Peyer's patch (tissue), 4 donors: ENCODE measurements around the gene AFDN. TPM values are rescaled to one million over a fixed set of nuclear protein-coding genes. Genes with fewer than 3 reads are reported as not detected.
A peak's percentile ranks its signal among the peaks of the same experiment; 100 is the strongest.

Experiments
- DNase-seq, 3 donors: peaks; one replicate each; pipeline ENCODE4 v3.0.0-alpha.2; 2017 to 2019
- H3K27ac ChIP-seq, 4 donors: fragments of 200-600 bp; sonication (generic); one replicate each; pipeline ENCODE4 v1.5.1; 2016 to 2019
- H3K27me3 ChIP-seq, 2 donors: fragments of 200-600 bp; sonication (generic); one replicate each; pipeline ENCODE4 v1.5.1; 2019
- H3K36me3 ChIP-seq, 3 donors: fragments of 200-600 bp; sonication (generic); one replicate each; pipeline ENCODE4 v1.5.1; 2016 to 2019
- H3K4me1 ChIP-seq, 4 donors: fragments of 200-600 bp; sonication (generic); one replicate each; pipeline ENCODE4 v1.5.1; 2016 to 2019
- H3K4me3 ChIP-seq, 4 donors: fragments of 200-600 bp; sonication (generic); 1 replicate in 3 of 4; 2 replicates in 1 of 4; pipeline ENCODE4 v1.5.1; 2016 to 2019; ENCODE audit warnings: mild to moderate bottlenecking in 1 of 4
- H3K9me3 ChIP-seq, 4 donors: fragments of 200-600 bp; sonication (generic); one replicate each; pipeline ENCODE4 v1.5.1; 2016 to 2019; ENCODE audit warnings: mild to moderate bottlenecking in 1 of 4
- POLR2A ChIP-seq, 2 donors: fragments of 450-650 bp; IDR thresholded peaks; one replicate each; pipeline ENCODE4 v1.5.1; 2017; ENCODE audit warnings: antibody characterized with exemption in 2 of 2, mild to moderate bottlenecking in 2 of 2, moderate library complexity in 2 of 2
- total RNA-seq, 4 donors: library from RNA; depleted of rRNA; stranded (reverse); fragments of >200 nt; gene quantifications; one replicate each; pipeline ENCODE4 v1.1.0, GENCODE V29; 2016
- TF ChIP-seq, protein P1 (sequence below), 6 experiments: fragments of 450-650 bp in 4 of 6; fragments of 200-600 bp in 2 of 6; sonication (generic) in 1 of 6; IDR thresholded peaks; one replicate each; pipeline ENCODE4 v1.5.1; 2017 to 2019; ENCODE audit warnings: antibody characterized with exemption in 6 of 6, mild to moderate bottlenecking in 3 of 6, moderate library complexity in 1 of 6

The AFDN gene
- total RNA-seq, 4 donors from 2014 or later = 265 to 326 (median 313) TPM

DNA sequence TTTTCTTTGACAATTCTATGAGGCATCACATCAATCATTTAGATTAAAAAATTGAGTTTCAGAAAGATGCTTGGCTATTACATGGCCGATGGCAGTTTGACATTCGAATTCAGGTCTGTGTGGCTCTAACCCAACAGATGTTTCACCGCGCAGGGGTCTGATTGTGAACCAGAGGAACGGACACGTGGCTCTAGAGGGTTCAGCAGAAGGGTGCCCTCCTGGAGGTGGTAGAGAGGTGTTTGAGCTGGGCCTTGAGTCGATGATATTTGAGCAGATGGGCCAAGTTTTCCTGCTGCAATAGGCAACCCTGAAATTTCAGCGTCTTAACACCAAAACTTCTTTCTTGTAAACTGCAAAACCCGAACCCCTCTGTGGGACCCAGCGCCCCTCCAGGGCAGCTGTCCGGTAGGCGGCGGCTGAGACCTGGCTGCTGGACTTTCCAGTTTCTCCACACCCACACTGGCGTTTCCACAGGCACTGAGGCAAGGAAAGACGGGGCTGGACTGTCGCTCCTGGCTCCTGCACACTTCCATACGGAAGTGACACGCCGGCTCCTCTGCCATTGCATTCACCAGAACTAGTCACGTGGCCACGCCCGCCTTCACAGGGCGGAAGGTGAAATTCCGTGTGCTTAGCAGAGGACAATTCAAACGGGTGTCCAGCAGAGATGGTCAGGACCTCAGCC lies 11.3 kb upstream of the AFDN start:
- H3K4me1 ChIP-seq = no peaks in the 10 kb centered on the region
- H3K27ac ChIP-seq = no peak overlapping the region
- no peaks in the 10 kb centered on the region for H3K36me3 ChIP-seq
- no peaks in the 10 kb centered on the region for H3K27me3 ChIP-seq
- TF ChIP-seq, protein P1, sequence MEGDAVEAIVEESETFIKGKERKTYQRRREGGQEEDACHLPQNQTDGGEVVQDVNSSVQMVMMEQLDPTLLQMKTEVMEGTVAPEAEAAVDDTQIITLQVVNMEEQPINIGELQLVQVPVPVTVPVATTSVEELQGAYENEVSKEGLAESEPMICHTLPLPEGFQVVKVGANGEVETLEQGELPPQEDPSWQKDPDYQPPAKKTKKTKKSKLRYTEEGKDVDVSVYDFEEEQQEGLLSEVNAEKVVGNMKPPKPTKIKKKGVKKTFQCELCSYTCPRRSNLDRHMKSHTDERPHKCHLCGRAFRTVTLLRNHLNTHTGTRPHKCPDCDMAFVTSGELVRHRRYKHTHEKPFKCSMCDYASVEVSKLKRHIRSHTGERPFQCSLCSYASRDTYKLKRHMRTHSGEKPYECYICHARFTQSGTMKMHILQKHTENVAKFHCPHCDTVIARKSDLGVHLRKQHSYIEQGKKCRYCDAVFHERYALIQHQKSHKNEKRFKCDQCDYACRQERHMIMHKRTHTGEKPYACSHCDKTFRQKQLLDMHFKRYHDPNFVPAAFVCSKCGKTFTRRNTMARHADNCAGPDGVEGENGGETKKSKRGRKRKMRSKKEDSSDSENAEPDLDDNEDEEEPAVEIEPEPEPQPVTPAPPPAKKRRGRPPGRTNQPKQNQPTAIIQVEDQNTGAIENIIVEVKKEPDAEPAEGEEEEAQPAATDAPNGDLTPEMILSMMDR (IDR thresholded peaks at IDR 0.05) = no peak
- TF ChIP-seq POLR2A (IDR thresholded peaks at IDR 0.05) = no peak
- H3K4me3 ChIP-seq = peak overlapping the region in 1 of 4 donors; percentile 22
- DNase-seq = no peak
- no peaks in the 10 kb centered on the region for H3K9me3 ChIP-seq

DNA sequence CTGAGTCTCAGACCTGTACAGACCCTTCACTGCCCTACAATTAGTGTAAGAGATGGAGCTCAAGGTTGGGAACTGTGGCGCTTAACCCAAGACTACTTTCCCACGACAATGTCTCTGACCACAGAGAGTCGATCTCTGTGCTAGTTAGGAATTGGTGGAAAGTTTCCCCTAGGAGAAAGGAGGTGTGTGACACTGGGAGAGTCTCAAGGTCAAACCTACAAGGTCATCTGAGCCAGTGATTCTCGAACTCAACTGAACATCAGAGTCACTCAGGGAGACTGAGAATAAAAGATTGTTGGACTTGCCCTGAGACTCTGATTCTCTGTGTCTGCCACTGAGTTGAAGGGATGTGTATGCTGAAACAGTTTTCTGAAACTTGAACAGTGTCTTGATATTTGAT lies 9.7 kb upstream of the AFDN start:
- Histone ChIP-seq H3K27ac (no peak overlapping the region), H3K36me3 (no peaks in the 10 kb centered on the region), H3K27me3 (no peaks in the 10 kb centered on the region), H3K4me3 (no peak overlapping the region), H3K4me1 (no peaks in the 10 kb centered on the region), H3K9me3 (no peaks in the 10 kb centered on the region)
- TF ChIP-seq POLR2A (IDR thresholded peaks at IDR 0.05) = no peak
- TF ChIP-seq, protein P1 (IDR thresholded peaks at IDR 0.05) = no peak
- DNase-seq = no peak

DNA sequence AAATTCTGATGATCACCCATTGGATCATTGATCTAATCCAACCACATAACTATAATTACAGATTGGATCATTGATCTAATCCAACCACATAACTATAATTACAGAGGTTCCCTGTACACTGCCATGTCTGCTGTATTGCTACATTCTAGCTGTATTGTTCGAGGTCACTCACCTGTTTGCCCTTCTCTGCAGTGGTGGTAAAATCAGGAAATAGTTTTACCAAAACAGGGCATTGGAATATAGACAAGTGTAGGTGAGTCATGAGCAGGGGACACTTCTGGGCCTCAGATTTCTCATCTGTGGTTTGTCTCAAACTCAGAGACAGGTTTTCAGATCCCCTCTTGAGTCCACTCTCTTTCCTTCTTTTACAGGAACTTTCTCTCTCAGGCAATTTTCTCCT lies 9.0 kb upstream of the AFDN start:
- Histone ChIP-seq H3K4me3 (no peak overlapping the region), H3K36me3 (no peaks in the 10 kb centered on the region), H3K4me1 (no peaks in the 10 kb centered on the region), H3K27me3 (no peaks in the 10 kb centered on the region), H3K9me3 (no peaks in the 10 kb centered on the region), H3K27ac (no peak overlapping the region)
- DNase-seq = no peak
- TF ChIP-seq, protein P1 (IDR thresholded peaks at IDR 0.05) = no peak
- no peak for TF ChIP-seq POLR2A (IDR thresholded peaks at IDR 0.05)

DNA sequence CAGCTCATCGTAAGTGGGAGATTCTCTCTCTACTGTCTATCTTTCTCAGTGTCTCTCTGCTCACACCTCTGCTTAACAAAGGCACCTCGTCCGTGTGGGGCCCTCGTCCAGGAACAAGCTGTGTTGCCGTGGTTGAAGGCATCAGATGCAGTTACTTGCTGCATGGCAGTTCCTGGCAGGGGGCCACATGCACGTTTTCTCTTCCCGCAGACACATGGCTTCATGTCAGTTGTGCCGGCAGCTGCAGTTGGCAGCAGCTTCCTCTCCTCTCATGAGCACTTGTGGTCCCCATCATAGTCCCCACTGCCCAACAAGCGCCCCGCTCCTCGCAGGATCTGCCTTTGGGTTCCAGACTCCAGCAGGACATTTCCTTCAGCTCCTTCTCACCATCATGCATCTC lies 7.1 kb upstream of the AFDN start:
- H3K36me3 ChIP-seq = no peaks in the 10 kb centered on the region
- no peaks in the 10 kb centered on the region for H3K9me3 ChIP-seq
- no peaks in the 10 kb centered on the region for H3K4me1 ChIP-seq
- no peaks in the 10 kb centered on the region for H3K27me3 ChIP-seq
- no peak for DNase-seq
- H3K4me3 ChIP-seq = no peak overlapping the region
- TF ChIP-seq POLR2A (IDR thresholded peaks at IDR 0.05) = no peak
- TF ChIP-seq, protein P1 (IDR thresholded peaks at IDR 0.05) = no peak
- no peak overlapping the region for H3K27ac ChIP-seq

DNA sequence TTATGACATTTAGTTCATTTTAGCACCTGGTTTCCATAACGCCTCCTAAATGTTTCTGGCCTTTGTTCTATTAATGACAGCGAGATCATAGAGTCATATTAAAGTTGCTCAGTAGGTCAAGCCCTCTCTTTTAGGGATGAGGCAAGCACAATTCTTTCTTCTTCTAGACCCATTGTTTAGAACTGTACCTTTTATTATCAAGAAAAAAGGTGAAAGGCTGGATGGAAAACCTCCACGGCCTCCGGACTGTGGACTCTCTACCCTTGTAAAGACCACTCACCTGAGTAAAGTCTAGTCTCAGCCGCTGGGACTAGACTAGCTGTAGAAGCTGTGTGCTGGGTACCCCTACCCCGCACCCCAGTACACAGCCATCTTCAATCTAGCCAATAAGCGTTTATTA lies 6.0 kb upstream of the AFDN start:
- Histone ChIP-seq H3K4me3 (no peak overlapping the region), H3K27me3 (no peaks in the 10 kb centered on the region), H3K27ac (no peak overlapping the region), H3K36me3 (no peaks in the 10 kb centered on the region), H3K9me3 (no peaks in the 10 kb centered on the region), H3K4me1 (peaks cover 0 to 6% (median 2%) of the 10 kb centered on the region in 4 donors)
- TF ChIP-seq POLR2A (IDR thresholded peaks at IDR 0.05) = no peak
- TF ChIP-seq, protein P1 (IDR thresholded peaks at IDR 0.05) = no peak
- DNase-seq = no peak
